Suprapubic skin (tissue), 4 donors: ENCODE results near the gene TUNAR.

ENCODE experiments used
- CTCF ChIP-seq, 2 donors: fragments of 200-600 bp in 1 of 2; fragments of 450-650 bp in 1 of 2; sonication (generic) in 1 of 2; IDR thresholded peaks; one replicate each; pipeline ENCODE4 v1.5.1; 2016 to 2019; ENCODE audit warnings: antibody characterized with exemption in 2 of 2, mild to moderate bottlenecking in 1 of 2, moderate library complexity in 1 of 2
- EP300 ChIP-seq: sonication (generic); formaldehyde crosslinking; IDR thresholded peaks from one replicate; pipeline ENCODE4 v1.6.1; 2017; ENCODE audit warnings: antibody characterized with exemption
- POLR2A ChIP-seq, 2 donors: fragments of 450-650 bp; IDR thresholded peaks; one replicate each; pipeline ENCODE4 v1.6.1; 2017; ENCODE audit warnings: antibody characterized with exemption in 2 of 2, mild to moderate bottlenecking in 2 of 2, moderate library complexity in 2 of 2
- POLR2AphosphoS5 ChIP-seq, 3 donors: sonication (generic); formaldehyde crosslinking; IDR thresholded peaks; one replicate each; pipeline ENCODE4 v1.6.1; 2017; ENCODE audit warnings: antibody characterized with exemption in 3 of 3

DNA sequence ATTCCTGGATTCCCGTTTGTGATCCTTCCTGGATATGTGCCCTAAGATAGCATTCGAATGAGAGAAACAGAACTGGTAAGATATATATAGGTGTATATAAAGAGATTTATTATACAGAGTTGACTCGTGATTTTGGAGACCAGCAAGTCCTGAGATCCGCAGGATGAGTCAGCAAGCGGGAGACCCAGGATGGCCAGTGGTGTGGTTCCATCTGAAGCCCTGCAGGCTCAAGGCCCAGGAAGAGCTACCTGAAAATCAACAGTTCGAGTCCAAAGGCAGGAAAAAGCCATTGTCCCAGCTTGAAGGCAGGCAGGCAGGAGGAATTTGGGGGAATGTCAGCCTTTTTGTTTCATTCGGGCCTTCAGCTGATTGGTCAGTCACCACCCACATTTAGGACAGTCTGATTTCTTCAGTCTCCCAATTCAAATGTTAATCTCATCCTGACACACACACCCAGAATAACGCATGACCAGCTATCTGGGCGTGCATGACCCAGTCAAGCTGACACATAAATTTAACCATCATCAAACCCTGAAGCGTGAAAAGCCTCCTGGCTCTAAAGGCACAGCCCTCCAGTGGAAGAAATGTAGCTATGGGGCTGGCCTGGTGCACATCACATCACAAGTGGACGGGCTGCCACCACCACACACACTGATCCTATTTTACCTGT, 44.3 kb downstream of the TUNAR start:
- no peak for TF ChIP-seq CTCF (IDR thresholded peaks at IDR 0.05)
- TF ChIP-seq POLR2A (IDR thresholded peaks at IDR 0.05) = no peak
- TF ChIP-seq POLR2AphosphoS5 (IDR thresholded peaks at IDR 0.05) = no peak
- TF ChIP-seq EP300 = no peak
